HUES64 (cell line): ENCODE measurements around the gene CERS4.

Experiments
- H3K27ac ChIP-seq: 2 replicates; pipeline ENCODE4 v1.7.0; 2013; ENCODE audit warnings: low read depth, low read length, inconsistent platforms
- H3K27me3 ChIP-seq: 2 replicates; pipeline ENCODE4 v1.6.1; 2013; ENCODE audit warnings: mild to moderate bottlenecking, low read length; ENCODE audit not compliant: insufficient read depth
- H3K36me3 ChIP-seq: 2 replicates; pipeline ENCODE4 v1.6.1; 2013; ENCODE audit warnings: mild to moderate bottlenecking, low read length; ENCODE audit not compliant: insufficient read depth
- H3K4me1 ChIP-seq: 2 replicates; pipeline ENCODE4 v1.6.1; 2013; ENCODE audit warnings: mild to moderate bottlenecking, low read length, moderate library complexity; ENCODE audit not compliant: insufficient read depth
- H3K4me3 ChIP-seq: 2 replicates; pipeline ENCODE4 v1.5.1; 2013; ENCODE audit warnings: mild to moderate bottlenecking, low read length, moderate library complexity
- H3K9ac ChIP-seq: 2 replicates; pipeline ENCODE4 v1.6.1; 2013; ENCODE audit warnings: mild to moderate bottlenecking, low read depth, low read length
- H3K9me3 ChIP-seq: 2 replicates; pipeline ENCODE4 v1.6.1; 2013; ENCODE audit warnings: low read depth, low read length; ENCODE audit not compliant: insufficient read depth
- WGBS: fragments of 150-250, 120-280 bp; methylation state at CpG from one replicate; pipeline ENCODE4 v1.1.7; 2013; ENCODE audit warnings: missing lambda C conversion rate; 5-methylcytosine and 5-hydroxymethylcytosine counted together

CERS4 gene

GRCh38 chr19:8311461-8312260 is 102.5 kb downstream of the CERS4 start:
- Histone ChIP-seq H3K9ac (no peak overlapping the region), H3K9me3 (no peaks in the 10 kb centered on the region), H3K36me3 (peaks cover 61% of the 10 kb centered on the region), H3K27ac (no peak overlapping the region), H3K4me3 (no peak overlapping the region), H3K4me1 (0 out of 2 replicates have a peak, but pooled peaks cover 3% of the 10 kb centered on the region), H3K27me3 (no peaks in the 10 kb centered on the region)
- WGBS = 89% methylated on average over 14 of the region's 16 CpGs
